ENCODE results near the gene ZSWIM4. TPM values are rescaled to one million over a fixed set of nuclear protein-coding genes. Genes with fewer than 3 reads are reported as not detected.

The ZSWIM4 gene
- total RNA-seq, 4 donors from 2014 or later = 6.9 to 15.6 (median 8.9) TPM

- peak overlapping the region; percentile 15 to 97 (median 87) for H3K27ac ChIP-seq
- H3K9me3 ChIP-seq = no peaks in the 10 kb centered on the region
- WGBS, 2 donors = 43 to 47% methylated on average over 7 of the region's 7 CpGs
- H3K36me3 ChIP-seq = no peaks in the 10 kb centered on the region
- no peak for TF ChIP-seq POLR2A (IDR thresholded peaks at IDR 0.05)
- TF ChIP-seq CTCF (IDR thresholded peaks at IDR 0.05) = no peak
- no peak overlapping the region for H3K4me3 ChIP-seq (replicated peaks in 1 of 3)
- intact Hi-C loops (cut with DNase I) = loop anchor here (5.0 kb wide), 1 partner anchor 44 kb away; no protein-coding TSS in a partner anchor
- no peaks in the 10 kb centered on the region for H3K27me3 ChIP-seq
- DNase-seq = peak; percentile 23 to 30
- H3K4me1 ChIP-seq = peaks cover 21 to 25% of the 10 kb centered on the region in 2 donors
Observed at GRCh38 chr19:13797870-13798269, 2.6 kb downstream of the ZSWIM4 start.

- 91 to 95% methylated on average over 22 of the region's 22 CpGs for WGBS, 2 donors
- DNase-seq = no peak
- H3K27me3 ChIP-seq = no peaks in the 10 kb centered on the region
- peaks cover 2 to 4% of the 10 kb centered on the region in 2 donors for H3K36me3 ChIP-seq
- intact Hi-C loops (cut with DNase I) = loop anchor here (5.0 kb wide), 1 partner anchor 43 kb away; no protein-coding TSS in a partner anchor
- no peaks in the 10 kb centered on the region for H3K9me3 ChIP-seq
- H3K27ac ChIP-seq = no peak overlapping the region
- peaks cover 20 to 21% of the 10 kb centered on the region in 2 donors for H3K4me1 ChIP-seq
- no peak for TF ChIP-seq POLR2A (IDR thresholded peaks at IDR 0.05)
- TF ChIP-seq CTCF (IDR thresholded peaks at IDR 0.05) = no peak
- no peak overlapping the region for H3K4me3 ChIP-seq (replicated peaks in 1 of 3)
Observed at GRCh38 chr19:13799669-13800068, 4.4 kb downstream of the ZSWIM4 start.

GRCh38 chr19:13803038-13803437, 7.8 kb downstream of the ZSWIM4 start:
- Histone ChIP-seq H3K9me3 (no peaks in the 10 kb centered on the region), H3K27ac (no peak overlapping the region), H3K27me3 (no peaks in the 10 kb centered on the region), H3K4me3 (replicated peaks in 1 of 3) (no peak overlapping the region), H3K4me1 (no peaks in the 10 kb centered on the region), H3K36me3 (peaks cover 8 to 16% of the 10 kb centered on the region in 2 donors)
- WGBS, 2 donors = 88 to 90% methylated on average over 8 of the region's 9 CpGs
- intact Hi-C loops (cut with DNase I) = no loop called here
- no peak for TF ChIP-seq CTCF (IDR thresholded peaks at IDR 0.05)
- TF ChIP-seq POLR2A (IDR thresholded peaks at IDR 0.05) = no peak
- DNase-seq = no peak

- Histone ChIP-seq H3K9me3 (no peaks in the 10 kb centered on the region), H3K27ac (no peak overlapping the region), H3K27me3 (no peaks in the 10 kb centered on the region), H3K4me1 (no peaks in the 10 kb centered on the region), H3K36me3 (peaks cover 17 to 26% of the 10 kb centered on the region in 2 donors), H3K4me3 (replicated peaks in 1 of 3) (no peak overlapping the region)
- intact Hi-C loops (cut with DNase I) = no loop called here
- DNase-seq = peak in 1 of 2 donors; percentile 23
- TF ChIP-seq CTCF (IDR thresholded peaks at IDR 0.05) (peak in 2 of 6 experiments; percentile 8 to 19), POLR2A (IDR thresholded peaks at IDR 0.05) (no peak)
- WGBS, 2 donors = 86 to 92% methylated on average over 17 to 25 of the region's 35 CpGs
Observed at GRCh38 chr19:13804830-13805683, 9.8 kb downstream of the ZSWIM4 start.

- TF ChIP-seq POLR2A (IDR thresholded peaks at IDR 0.05) = no peak
- no peak for TF ChIP-seq CTCF (IDR thresholded peaks at IDR 0.05)
- no peaks in the 10 kb centered on the region for H3K4me1 ChIP-seq
- H3K4me3 ChIP-seq (replicated peaks in 1 of 3) = no peak overlapping the region
- H3K36me3 ChIP-seq = peaks cover 21 to 26% of the 10 kb centered on the region in 2 donors
- DNase-seq = no peak
- WGBS, 2 donors = 96% methylated on average over 3 of the region's 3 CpGs
- H3K27ac ChIP-seq = no peak overlapping the region
- no peaks in the 10 kb centered on the region for H3K9me3 ChIP-seq
- H3K27me3 ChIP-seq = no peaks in the 10 kb centered on the region
- intact Hi-C loops (cut with DNase I) = no loop called here
Observed at GRCh38 chr19:13806728-13807127, 11.5 kb downstream of the ZSWIM4 start.
